K562 (cell line): ENCODE measurements around the gene CCSER1. TPM values are rescaled to one million over a fixed set of nuclear protein-coding genes. Genes with fewer than 3 reads are reported as not detected.
"Not testable (repeated sequence)": the region's sequence is repeated elsewhere in the genome, so short reads cannot be mapped to it uniquely, and the experiment has no call there.

Experiments used
- ATAC-seq: fragments of 200-7000 bp; cut with Tn5 transposase; 3 replicates; pipeline ENCODE4 v1.9.1; 2020; ENCODE audit warnings: moderate library complexity
- BruUV-seq: library from RNA; stranded (reverse); fragments of 400-500 nt; replicated peaks from 2 replicates; lab custom pipeline; 2021; lab: Mats Ljungman, UMichigan
- CTCF ChIA-PET: fragments of 300-600 bp; formaldehyde crosslinking; extraction: SDS; loops from one replicate; lab custom pipeline; 2021; ENCODE audit warnings: low intra/inter-chr PET ratio; lab: Yijun Ruan, JAX
- POLR2A ChIA-PET: fragments of 300-600, 350-650 bp; sonication (Branson Sonifier 250); formaldehyde crosslinking; extraction: SDS; loops from one replicate; lab custom pipeline; 2021; ENCODE audit warnings: antibody characterized with exemption, inconsistent platforms; lab: Yijun Ruan, JAX
- DNase-seq, 4 experiments: peaks; one replicate each; pipeline versions ENCODE4 v3.0.0 to v3.0.0-alpha.2; 2011 to 2018; ENCODE audit warnings: low spot score in 3 of 4, mixed read lengths in 3 of 4; ENCODE audit errors: extremely low read depth in 1 of 4
- FAIRE-seq: peaks from 2 replicates; lab custom pipeline; 2011; peaks lifted over from hg19 to GRCh38; lab: Jason Lieb, UNC
- H2AFZ ChIP-seq: 2 replicates; pipeline ENCODE4 v1.6.0; 2011; ENCODE audit warnings: low read depth, low read length, control low read depth, inconsistent platforms
- H3K27ac ChIP-seq: fragments of 200-600 bp; 3 replicates; pipeline ENCODE4 v1.8.0; 2011; ENCODE audit warnings: low read depth, mild to moderate bottlenecking, control low read depth, inconsistent platforms, low read length, moderate library complexity, mixed read lengths; ENCODE audit errors: extremely low read depth
- H3K27me3 ChIP-seq, 2 experiments: fragments of 300-600 bp in 1 of 2; 2 replicates in 1 of 2; 3 replicates in 1 of 2; pipeline versions ENCODE4 v1.6.0 to v1.8.0; 2011; ENCODE audit warnings: inconsistent platforms in 2 of 2, low read length in 2 of 2, mild to moderate bottlenecking in 1 of 2, mixed read lengths in 1 of 2, moderate library complexity in 1 of 2; ENCODE audit not compliant: control insufficient read depth in 2 of 2, insufficient read depth in 2 of 2
- H3K36me3 ChIP-seq: fragments of 300-600 bp; 3 replicates; pipeline ENCODE4 v1.8.0; 2011; ENCODE audit warnings: mild to moderate bottlenecking, low read length, inconsistent platforms; ENCODE audit not compliant: control insufficient read depth, insufficient read depth
- H3K4me1 ChIP-seq, 2 experiments: fragments of 200-600 bp in 1 of 2; replicated peaks in 1 of 2; 2 replicates in 1 of 2; 3 replicates in 1 of 2; pipeline versions ENCODE4 v1.5.1 to v1.8.0; 2011; ENCODE audit warnings: inconsistent platforms in 2 of 2, low read length in 2 of 2, mild to moderate bottlenecking in 1 of 2, mixed read lengths in 1 of 2, moderate library complexity in 1 of 2; ENCODE audit not compliant: control insufficient read depth in 2 of 2, insufficient read depth in 2 of 2
- H3K4me2 ChIP-seq: 2 replicates; pipeline ENCODE4 v1.6.1; 2011; ENCODE audit warnings: low read length, control low read depth, inconsistent platforms, mixed read lengths; ENCODE audit not compliant: insufficient read depth
- H3K4me3 ChIP-seq: fragments of 200-600 bp; sonication (generic), shearing (Covaris generic); 2 replicates; pipeline ENCODE4 v1.5.1; 2016; ENCODE audit warnings: control low read depth, inconsistent platforms
- H3K79me2 ChIP-seq: fragments of 200-600 bp; 3 replicates; pipeline ENCODE4 v1.8.0; 2011; ENCODE audit warnings: low read length, inconsistent platforms; ENCODE audit not compliant: control insufficient read depth, insufficient read depth
- H3K9ac ChIP-seq, 2 experiments: 2 replicates each; pipeline versions ENCODE4 v1.6.0 to v1.6.1; 2011; ENCODE audit warnings: low read depth in 2 of 2, low read length in 2 of 2, control low read depth in 1 of 2, inconsistent platforms in 1 of 2, mild to moderate bottlenecking in 1 of 2, mixed read lengths in 1 of 2; ENCODE audit not compliant: insufficient read depth in 1 of 2
- H3K9me1 ChIP-seq: one replicate; pipeline ENCODE4 v1.6.0; 2011; ENCODE audit warnings: inconsistent platforms, mild to moderate bottlenecking, low read length, moderate library complexity; ENCODE audit not compliant: control insufficient read depth, insufficient read depth
- H3K9me3 ChIP-seq: replicated peaks from 2 replicates; pipeline ENCODE4 v1.5.1; 2011; ENCODE audit warnings: low read depth, low read length, inconsistent platforms; ENCODE audit not compliant: control insufficient read depth, insufficient read depth
- H4K20me1 ChIP-seq: replicated peaks from 2 replicates; pipeline ENCODE4 v1.6.1; 2011; ENCODE audit warnings: low read length, inconsistent platforms, mixed read lengths; ENCODE audit not compliant: control insufficient read depth, insufficient read depth
- HSF4 ChIP-seq: fragments of 250-450 bp; sonication (Bioruptor Pico); IDR thresholded peaks from 2 replicates; pipeline ENCODE4 v2.1.2; 2022; ENCODE audit warnings: mild to moderate bottlenecking, moderate library complexity, borderline replicate concordance
- PURB ChIP-seq: sonication (generic); formaldehyde crosslinking; IDR thresholded peaks from 2 replicates; pipeline ENCODE4 v1.9.0; 2021; ENCODE audit warnings: low read depth, mild to moderate bottlenecking, missing genetic modification reagents
- SMARCB1 ChIP-seq: IDR thresholded peaks from 2 replicates; pipeline ENCODE4 v1.6.1; 2011; ENCODE audit warnings: improper control_type of control experiment, low read depth; ENCODE audit not compliant: insufficient read length
- ZFP36 ChIP-seq: fragments of 150-350 bp; IDR thresholded peaks from 2 replicates; pipeline ENCODE4 v1.6.1; 2018; ENCODE audit warnings: low read length, low read depth; ENCODE audit not compliant: partially characterized antibody
- ZNF384 ChIP-seq: IDR thresholded peaks from 2 replicates; pipeline ENCODE4 v1.6.1; 2012; ENCODE audit warnings: low read depth, low read length, improper control_type of control experiment
- WGBS: fragments of 100-300 bp; shearing (Covaris generic); methylation state at CpG from one replicate; pipeline ENCODE4 v1.1.6; 2016; ENCODE audit warnings: low coverage, mixed read lengths; ENCODE audit not compliant: insufficient coverage; ENCODE audit errors: missing lambda C conversion rate; 5-methylcytosine and 5-hydroxymethylcytosine counted together
- in situ Hi-C: fragments of 300-500 bp; cut with MboI; formaldehyde crosslinking; loops from 4 replicates; pipeline ENCODE4 v1.15.0; 2018; ENCODE audit warnings: inconsistent platforms, mixed read lengths
- intact Hi-C: fragments of 100-400 bp; cut with micrococcal nuclease; formaldehyde crosslinking; loops from 2 replicates; pipeline ENCODE4 v1.14.2; 2022
- polyA plus RNA-seq, 8 experiments: library from polyadenylated mRNA; depleted of rRNA in 4 of 8; stranded (reverse) in 5 of 8; unstranded in 3 of 8; fragments of >200 nt; fragmentation: Nextera tagmentation in 2 of 8; fragmentation: Illumina TruSeq in 1 of 8; extraction: Ambion mirVana in 2 of 8; extraction: Trizol in 1 of 8; gene quantifications; 2 replicates each; pipeline versions ENCODE4 v1.2.1 to v1.2.3, GENCODE V29; 2011 to 2014; ENCODE audit warnings: inconsistent platforms in 1 of 8, missing spikeins in 1 of 8
- total RNA-seq, 7 experiments: library from RNA; depleted of rRNA in 6 of 7; stranded (reverse); fragments of >200 nt in 6 of 7; fragmentation: Illumina TruSeq in 2 of 7; extraction: Trizol in 2 of 7; gene quantifications; 2 replicates each; pipeline versions ENCODE4 v1.2.1 to v1.2.3, GENCODE V29; 2011 to 2021; ENCODE audit warnings: low replicate concordance in 1 of 7
- TF ChIP-seq, protein P1 (sequence below): fragments of 450-650 bp; IDR thresholded peaks from 2 replicates; pipeline ENCODE4 v1.6.1; 2016

The CCSER1 gene
- total and polyA plus RNA-seq, 9 of the 15 experiments (the other 6 are each of a cell fraction or from before 2014, with no cell fraction given) = not detected

DNA sequence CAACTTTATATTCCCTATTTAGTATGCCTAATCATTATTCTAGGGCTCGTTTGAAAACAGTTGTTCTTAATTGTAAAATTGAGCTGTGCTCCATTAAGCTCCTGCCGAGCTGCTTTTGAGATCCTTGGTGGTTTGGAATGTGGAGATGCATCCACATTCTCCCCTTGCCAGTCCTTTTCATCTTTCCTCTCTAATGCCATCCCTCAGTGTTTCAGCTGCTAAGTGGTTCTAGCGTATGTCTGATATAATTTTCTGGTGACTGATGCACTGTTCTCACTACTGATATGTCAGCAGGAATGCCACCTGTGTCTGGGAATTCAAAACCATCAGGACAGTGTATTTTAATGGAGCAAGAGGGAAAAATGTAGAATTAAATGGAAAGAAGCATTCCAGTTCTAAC, 1085.0 kb downstream of the CCSER1 start:
- Histone ChIP-seq H4K20me1 (no peaks in the 10 kb centered on the region), H3K27ac (no peak overlapping the region), H3K4me3 (no peak overlapping the region), H2AFZ (no peak overlapping the region), H3K4me2 (no peak overlapping the region), H3K4me1 (no peaks in the 10 kb centered on the region), H3K9me3 (0 out of 2 replicates have a peak, but pooled peaks cover 4% of the 10 kb centered on the region), H3K79me2 (no peaks in the 10 kb centered on the region), H3K27me3 (no peaks in the 10 kb centered on the region), H3K36me3 (no peaks in the 10 kb centered on the region), H3K9ac (no peak overlapping the region), H3K9me1 (no peaks in the 10 kb centered on the region)
- BruUV-seq = no TSS peak
- in situ Hi-C loops = no loop called here
- DNase-seq (no peak), ATAC-seq (no peak), FAIRE-seq (no peak)
- ChIA-PET CTCF (interaction anchor here (0.6 kb wide), 1 partner anchor 803 kb away, joined by 3 read pairs; no protein-coding TSS in a partner anchor), POLR2A (no interaction called here)
- TF ChIP-seq, protein P1, sequence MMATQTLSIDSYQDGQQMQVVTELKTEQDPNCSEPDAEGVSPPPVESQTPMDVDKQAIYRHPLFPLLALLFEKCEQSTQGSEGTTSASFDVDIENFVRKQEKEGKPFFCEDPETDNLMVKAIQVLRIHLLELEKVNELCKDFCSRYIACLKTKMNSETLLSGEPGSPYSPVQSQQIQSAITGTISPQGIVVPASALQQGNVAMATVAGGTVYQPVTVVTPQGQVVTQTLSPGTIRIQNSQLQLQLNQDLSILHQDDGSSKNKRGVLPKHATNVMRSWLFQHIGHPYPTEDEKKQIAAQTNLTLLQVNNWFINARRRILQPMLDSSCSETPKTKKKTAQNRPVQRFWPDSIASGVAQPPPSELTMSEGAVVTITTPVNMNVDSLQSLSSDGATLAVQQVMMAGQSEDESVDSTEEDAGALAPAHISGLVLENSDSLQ = no peak
- no peak for TF ChIP-seq HSF4
- TF ChIP-seq ZNF384 = no peak
- TF ChIP-seq SMARCB1 = no peak
- TF ChIP-seq ZFP36 = no peak
- TF ChIP-seq PURB (CRISPR knock-in tag) = no peak
- 0% methylated on average over 3 of the region's 3 CpGs for WGBS
- intact Hi-C loops = no loop called here

- H3K4me3 ChIP-seq, POLR2A ChIA-PET, intact Hi-C loops, in situ Hi-C loops, H3K27ac ChIP-seq, H4K20me1 ChIP-seq, H3K36me3 ChIP-seq, ATAC-seq, H3K4me1 ChIP-seq, H3K9me3 ChIP-seq, FAIRE-seq, H3K79me2 ChIP-seq, CTCF ChIA-PET, H3K27me3 ChIP-seq, BruUV-seq, DNase-seq, H3K9ac ChIP-seq, H3K4me2 ChIP-seq, H2AFZ ChIP-seq, H3K9me1 ChIP-seq: not testable (repeated sequence)
- 11% methylated on average over 16 of the region's 26 CpGs for whole genome bisulfite sequencing
Measured at GRCh38 chr4:91217831-91218403, 1090.7 kb downstream of the CCSER1 start.
